Nephron (organoid): ENCODE results near the gene TEX13D.
"Not testable (repeated sequence)": the region's sequence is repeated elsewhere in the genome, so short reads cannot be mapped to it uniquely, and the experiment has no call there.

Experiments
- H3K27ac Mint-ChIP-seq, 3 experiments: 2 replicates each; pipeline ENCODE4 v1.8.0; 2020; ENCODE audit warnings: mixed read lengths in 3 of 3, mild to moderate bottlenecking in 2 of 3, moderate library complexity in 1 of 3
- H3K27me3 Mint-ChIP-seq: 2 replicates; pipeline ENCODE4 v1.8.0; 2021; ENCODE audit warnings: low read depth, mild to moderate bottlenecking, moderate library complexity, mixed read lengths
- H3K36me3 Mint-ChIP-seq: 2 replicates; pipeline ENCODE4 v1.8.0; 2020; ENCODE audit warnings: low read depth, mixed read lengths
- H3K4me1 Mint-ChIP-seq: 2 replicates; pipeline ENCODE4 v1.8.0; 2020; ENCODE audit warnings: mixed read lengths
- H3K4me3 Mint-ChIP-seq, 3 experiments: 2 replicates each; pipeline ENCODE4 v1.8.0; 2020; ENCODE audit warnings: mild to moderate bottlenecking in 3 of 3, mixed read lengths in 3 of 3, moderate library complexity in 2 of 3
- H3K9me3 Mint-ChIP-seq: 2 replicates; pipeline ENCODE4 v1.8.0; 2020; ENCODE audit warnings: mixed read lengths
- CTCF ChIP-seq, 3 experiments: fragments of 200-600 bp; sonication (generic); IDR thresholded peaks; one replicate each; pipeline ENCODE4 v1.5.0; 2021; ENCODE audit warnings: antibody characterized with exemption in 3 of 3; ENCODE audit not compliant: unreplicated experiment in 3 of 3

TEX13D gene

DNA sequence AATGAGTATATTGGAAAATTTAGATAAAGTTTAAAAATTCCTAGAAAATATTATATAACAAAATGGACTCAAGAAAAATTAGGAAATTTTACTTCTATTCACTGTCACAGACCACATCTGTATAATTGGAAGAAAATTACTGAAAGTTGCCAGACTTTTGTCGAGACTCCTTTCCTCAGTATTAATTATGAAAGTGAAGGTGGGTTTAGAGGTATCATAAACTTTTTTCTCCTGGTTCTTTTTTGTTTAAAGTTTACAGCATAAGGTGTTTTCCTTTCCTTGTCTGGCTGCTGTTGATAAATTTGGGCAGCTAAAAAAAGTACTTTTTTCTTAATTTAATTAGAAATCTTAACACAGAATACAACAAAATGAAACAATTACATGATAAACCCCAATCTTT, 6.7 kb upstream of the TEX13D start:
- Mint-ChIP-seq H3K4me1 (no peaks in the 10 kb centered on the region), H3K36me3 (no peaks in the 10 kb centered on the region), H3K9me3 (no peaks in the 10 kb centered on the region), H3K27ac (no peak overlapping the region), H3K4me3 (no peak overlapping the region), H3K27me3 (no peaks in the 10 kb centered on the region)
- TF ChIP-seq CTCF (IDR thresholded peaks at IDR 0.05; ENCODE audit: unreplicated experiment in 3 of 3) = no peak

DNA sequence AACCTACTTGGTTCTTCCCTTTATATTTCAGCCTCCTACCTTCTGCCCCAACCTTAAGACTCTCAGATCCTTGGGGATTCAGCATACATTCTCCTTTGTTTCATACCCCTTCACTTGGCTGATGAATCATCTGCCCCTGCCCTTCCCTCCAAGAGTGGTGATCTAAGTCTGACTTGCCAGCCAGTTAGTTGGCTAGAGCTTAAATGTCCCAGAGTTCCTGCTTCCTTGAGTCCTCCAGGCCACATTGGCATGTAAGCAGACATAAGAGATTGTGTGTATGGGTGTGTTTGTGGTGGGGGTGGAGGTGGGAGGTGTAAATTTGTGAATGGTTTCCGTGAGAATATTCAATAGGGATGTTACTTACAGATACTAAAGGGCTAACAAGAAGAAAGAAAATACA, 3.7 kb upstream of the TEX13D start:
- TF ChIP-seq CTCF (IDR thresholded peaks at IDR 0.05; ENCODE audit: unreplicated experiment in 3 of 3) = no peak
- no peak overlapping the region for H3K27ac Mint-ChIP-seq
- no peak overlapping the region for H3K4me3 Mint-ChIP-seq
- H3K27me3 Mint-ChIP-seq = no peaks in the 10 kb centered on the region
- no peaks in the 10 kb centered on the region for H3K36me3 Mint-ChIP-seq
- H3K9me3 Mint-ChIP-seq = no peaks in the 10 kb centered on the region
- no peaks in the 10 kb centered on the region for H3K4me1 Mint-ChIP-seq

DNA sequence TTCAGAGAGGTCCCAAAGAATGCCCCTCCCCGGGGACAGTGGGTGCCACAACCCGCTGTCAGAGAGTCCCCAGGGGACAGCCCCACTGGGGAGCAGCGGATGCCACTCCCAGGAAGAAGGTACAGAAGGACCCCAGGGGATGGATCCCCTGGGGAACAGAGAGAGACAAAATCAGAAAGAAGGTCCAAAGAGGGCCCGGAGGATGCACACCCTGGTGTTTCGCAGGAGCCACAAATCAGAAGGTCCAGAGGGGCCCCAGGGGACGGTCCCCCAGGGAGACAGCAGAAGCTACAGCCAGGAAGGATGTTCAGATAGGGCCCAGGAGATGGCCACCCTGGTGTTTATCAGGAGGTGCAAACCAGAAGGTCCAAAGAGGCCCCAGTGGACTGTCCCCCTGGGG, 1.4 kb downstream of the TEX13D start:
- Mint-ChIP-seq H3K36me3 (no peaks in the 10 kb centered on the region), H3K4me3 (no peak overlapping the region), H3K4me1 (no peaks in the 10 kb centered on the region), H3K27me3 (no peaks in the 10 kb centered on the region), H3K27ac (no peak overlapping the region), H3K9me3 (no peaks in the 10 kb centered on the region)
- TF ChIP-seq CTCF (IDR thresholded peaks at IDR 0.05; ENCODE audit: unreplicated experiment in 3 of 3) = no peak

DNA sequence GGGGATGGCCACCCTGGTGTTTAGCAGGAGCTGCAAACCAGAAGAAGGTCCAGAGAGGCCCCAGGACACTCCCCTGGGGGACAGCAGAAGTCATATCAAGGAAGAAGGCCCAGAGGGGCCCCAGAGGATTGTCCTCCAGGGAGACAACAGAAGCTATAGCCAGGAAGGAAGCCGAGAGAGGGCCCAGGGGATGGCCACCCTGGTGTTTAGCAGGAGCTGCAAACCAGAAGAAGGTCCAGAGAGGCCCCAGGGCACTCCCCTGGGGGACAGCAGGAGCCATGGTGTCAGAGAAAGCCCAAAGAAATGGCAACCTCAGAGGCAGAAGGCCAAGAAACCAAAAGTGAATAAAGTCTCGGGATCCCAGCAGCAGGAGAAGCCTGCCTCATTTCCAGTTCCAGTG, 2.1 kb downstream of the TEX13D start:
- H3K4me3 Mint-ChIP-seq, H3K27me3 Mint-ChIP-seq, H3K27ac Mint-ChIP-seq, H3K9me3 Mint-ChIP-seq, H3K4me1 Mint-ChIP-seq, H3K36me3 Mint-ChIP-seq: not testable (repeated sequence)

- Mint-ChIP-seq H3K27ac (no peak overlapping the region), H3K9me3 (no peaks in the 10 kb centered on the region), H3K36me3 (no peaks in the 10 kb centered on the region), H3K4me1 (no peaks in the 10 kb centered on the region), H3K4me3 (no peak overlapping the region), H3K27me3 (no peaks in the 10 kb centered on the region)
- TF ChIP-seq CTCF (IDR thresholded peaks at IDR 0.05; ENCODE audit: unreplicated experiment in 3 of 3) = no peak
Measured at GRCh38 chrX:124335598-124335997, 3.1 kb downstream of the TEX13D start.

DNA sequence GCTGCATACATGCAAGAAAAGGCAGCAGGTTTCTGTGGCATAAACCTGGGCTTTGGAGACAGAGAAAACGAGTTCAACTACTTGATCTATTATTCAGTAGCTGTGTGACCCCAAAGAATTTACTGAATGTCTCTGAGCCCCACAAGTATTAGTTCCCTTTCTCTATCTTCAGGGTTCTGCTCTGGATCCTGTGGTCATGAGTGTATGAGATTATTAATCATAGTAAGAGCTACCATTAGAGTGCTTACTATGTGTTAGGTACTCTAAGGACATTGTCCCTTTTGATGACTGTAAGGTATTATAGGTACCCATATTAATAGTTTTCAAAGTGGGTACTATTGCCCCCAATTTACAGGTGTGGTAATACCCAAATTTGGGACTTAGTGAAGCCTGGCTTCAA, 5.5 kb downstream of the TEX13D start:
- Mint-ChIP-seq H3K36me3 (no peaks in the 10 kb centered on the region), H3K27ac (no peak overlapping the region), H3K9me3 (no peaks in the 10 kb centered on the region), H3K27me3 (no peaks in the 10 kb centered on the region), H3K4me1 (no peaks in the 10 kb centered on the region), H3K4me3 (no peak overlapping the region)
- TF ChIP-seq CTCF (IDR thresholded peaks at IDR 0.05; ENCODE audit: unreplicated experiment in 3 of 3) = no peak
